Measurements from ENCODE around the gene MAFG.

Gene MAFG

GRCh38 chr17:81927653-81928543 is at the start of gene MAFG:
Gene MAFG (minus strand): TSS chr17:81927735. CDS start chr17:81923185, 4,550 bp downstream.
- Histone ChIP-seq H3K4me3 (peak within 1 kb of the TSS; percentile 71 to 97 (median 93)), H3K27ac (peak within 1 kb of the TSS; percentile 82 to 98 (median 93))

GRCh38 chr17:81976332-81977210 is 49.0 kb upstream of the MAFG start:
- Histone ChIP-seq H3K27ac (peak overlapping the region; percentile 69 to 98 (median 95)), H3K4me3 (peak overlapping the region; percentile 51 to 96 (median 80))

- no peak overlapping the region for H3K4me3 ChIP-seq
- H3K27ac ChIP-seq: no peak overlapping the region
These were observed 45.9 kb upstream of the MAFG start for GRCh38 chr17:81973432-81973831.

DNA sequence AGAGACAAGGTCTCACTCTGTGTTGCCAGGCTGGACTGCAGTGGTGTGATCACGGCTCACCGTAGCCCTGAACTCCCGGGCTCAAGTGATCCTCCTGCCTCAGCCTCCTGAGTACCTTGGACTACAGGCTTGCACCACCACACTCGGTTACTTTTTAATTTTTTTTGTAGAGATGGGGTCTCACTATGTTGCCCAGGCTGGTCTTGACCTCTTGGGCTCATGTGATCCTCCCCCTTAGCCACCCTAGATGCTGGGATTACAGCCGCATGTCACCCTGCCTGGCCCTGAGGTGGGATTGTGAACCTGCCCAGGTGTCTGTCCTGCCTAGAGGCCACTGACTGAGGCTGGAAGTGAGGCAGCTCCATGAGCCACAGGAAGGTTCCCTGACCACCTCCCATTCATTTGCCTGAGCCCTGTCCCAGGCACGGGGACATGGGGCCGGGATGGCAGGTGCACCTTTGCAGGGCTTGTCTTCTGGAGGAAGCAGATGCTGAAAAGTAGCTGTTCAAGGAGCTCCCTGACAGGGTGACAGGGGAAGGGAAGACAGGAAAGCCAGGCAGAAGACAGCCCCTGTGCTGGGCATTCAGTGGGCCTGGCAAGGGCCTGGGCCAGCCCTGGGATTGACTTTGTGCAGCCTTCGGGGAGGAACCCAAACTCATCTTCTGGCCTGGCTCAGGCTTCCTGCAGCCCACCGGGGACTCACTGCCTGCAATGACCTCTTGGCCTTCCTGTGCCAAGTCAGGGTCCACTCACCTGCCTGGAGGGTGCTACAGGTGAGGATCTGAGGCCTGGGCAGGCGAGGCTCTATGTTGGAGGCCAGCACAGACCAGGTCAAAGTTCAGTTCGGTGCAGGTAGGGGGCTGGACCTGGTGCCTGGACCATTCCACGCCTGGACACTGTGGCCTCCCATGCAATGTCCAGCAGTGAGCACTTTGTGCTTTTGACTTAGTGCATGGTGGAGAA is 41.6 kb upstream of the MAFG start:
- no peak overlapping the region for H3K4me3 ChIP-seq
- H3K27ac ChIP-seq: peak overlapping the region in 4 of 21 experiments; percentile 1 to 67 (median 60)

GRCh38 chr17:81968396-81968745 is 40.8 kb upstream of the MAFG start:
- Histone ChIP-seq H3K27ac (peak overlapping the region in 10 of 21 experiments; percentile 1 to 67 (median 51)), H3K4me3 (peak overlapping the region in 1 of 7 experiments; percentile 6)

GRCh38 chr17:81967533-81968395 is 40.2 kb upstream of the MAFG start:
- Histone ChIP-seq H3K4me3 (peak overlapping the region in 3 of 7 experiments; percentile 6 to 16 (median 9)), H3K27ac (peak overlapping the region in 15 of 21 experiments; percentile 4 to 68 (median 50))

DNA sequence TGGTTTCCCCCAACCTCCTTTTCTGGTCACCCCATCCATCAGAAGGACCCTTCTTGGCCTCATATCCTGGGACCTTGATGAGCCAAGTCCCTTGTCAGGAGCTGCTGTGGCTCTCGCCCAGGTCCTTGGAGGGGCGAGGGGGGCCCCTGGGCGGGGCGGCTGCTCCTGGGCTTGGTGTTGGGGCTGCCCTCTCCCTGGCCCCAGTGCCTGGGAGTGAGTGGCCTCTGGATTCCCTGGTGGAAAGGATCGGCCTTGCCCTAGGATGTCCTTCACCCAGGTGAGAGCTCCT is 39.7 kb upstream of the MAFG start:
- Histone ChIP-seq H3K27ac (peak overlapping the region in 14 of 21 experiments; percentile 4 to 68 (median 52)), H3K4me3 (peak overlapping the region in 1 of 7 experiments; percentile 6)

DNA sequence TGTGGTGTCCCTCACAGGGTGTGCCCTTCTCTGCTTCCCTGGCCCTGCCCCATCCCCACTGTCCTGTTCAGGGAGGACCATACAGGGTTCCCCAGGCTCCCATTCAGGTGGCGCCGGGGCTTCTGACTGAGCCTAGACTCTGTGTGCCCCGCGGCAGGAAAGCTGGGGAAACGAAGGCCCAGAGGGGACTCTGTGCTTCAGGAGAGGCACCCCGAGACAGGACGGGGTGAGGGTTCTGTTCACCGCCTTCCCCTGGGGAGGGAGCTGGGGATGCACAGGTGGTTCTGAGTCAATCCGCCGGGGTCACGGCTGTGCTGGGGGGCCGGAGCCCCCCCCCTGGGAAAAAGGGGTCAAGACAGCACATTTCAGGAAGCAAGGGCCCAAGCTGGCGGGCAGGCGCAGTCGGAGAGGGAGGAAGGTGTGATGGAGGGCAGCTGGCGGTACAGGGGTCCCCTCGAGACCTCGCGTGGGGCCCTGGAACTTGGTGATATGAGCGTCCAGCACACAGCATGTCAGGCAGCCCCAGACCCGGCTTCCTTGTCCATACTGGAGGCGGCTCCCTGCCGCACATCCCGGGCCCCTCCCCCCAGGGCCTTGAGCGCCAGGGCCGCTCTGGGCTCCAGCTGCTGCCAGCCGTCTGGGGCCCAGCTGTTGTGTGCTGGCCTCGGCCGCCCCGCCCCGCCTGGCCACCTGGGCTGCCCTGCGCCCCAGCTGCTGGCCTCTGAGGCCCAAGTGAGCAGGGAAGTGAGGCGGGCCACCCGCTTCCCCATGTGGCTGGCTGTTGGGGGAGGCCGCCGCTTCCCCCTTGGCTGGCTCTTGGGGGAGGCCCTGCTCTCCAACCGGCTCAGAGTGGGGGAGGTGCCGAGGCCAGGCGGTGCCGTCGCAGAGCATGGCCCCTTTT is 39.1 kb upstream of the MAFG start:
- peak overlapping the region in 12 of 21 experiments; percentile 4 to 68 (median 40) for H3K27ac ChIP-seq
- H3K4me3 ChIP-seq: no peak overlapping the region

DNA sequence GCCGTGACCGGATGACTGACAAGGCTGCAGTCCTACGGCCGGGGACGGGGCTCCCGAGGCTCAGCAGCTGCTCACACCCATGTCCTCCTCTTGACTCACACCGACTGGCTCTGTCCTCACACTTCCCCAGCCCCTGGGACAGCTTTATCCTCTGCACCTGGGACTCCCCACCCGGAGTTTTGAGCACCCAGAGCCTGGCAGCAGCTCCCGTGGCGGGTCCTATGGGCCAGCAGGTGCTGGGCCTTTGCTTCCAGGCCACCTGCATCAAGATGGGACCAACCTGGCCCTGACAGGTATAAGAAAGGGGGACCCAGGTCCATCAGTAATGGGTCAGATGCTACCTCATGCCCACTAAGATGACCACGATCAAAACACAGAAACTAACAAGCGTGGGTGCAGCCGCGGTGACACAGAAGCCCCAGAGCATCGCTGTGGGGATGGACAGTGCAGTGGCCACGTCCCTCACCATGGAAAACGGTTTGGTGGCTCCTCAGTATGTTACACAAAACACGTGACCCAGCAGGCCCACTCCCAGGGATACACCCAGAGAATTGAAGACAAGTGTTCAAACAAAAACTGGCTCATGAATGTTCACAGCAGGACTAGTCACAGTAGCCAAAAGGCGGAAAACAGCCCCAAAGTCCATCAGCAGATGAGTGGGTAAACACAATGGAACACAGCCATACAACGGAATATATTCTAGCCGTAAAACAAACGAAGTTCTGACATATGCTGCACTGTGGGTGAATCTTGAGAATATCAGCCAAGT is 36.7 kb upstream of the MAFG start:
- Histone ChIP-seq H3K27ac (no peak overlapping the region), H3K4me3 (no peak overlapping the region)

- Histone ChIP-seq H3K4me3 (no peak overlapping the region), H3K27ac (no peak overlapping the region)
These were observed 35.2 kb upstream of the MAFG start for GRCh38 chr17:81962499-81963441.

GRCh38 chr17:81961521-81962498 is 34.3 kb upstream of the MAFG start:
- Histone ChIP-seq H3K4me3 (no peak overlapping the region), H3K27ac (no peak overlapping the region)

DNA sequence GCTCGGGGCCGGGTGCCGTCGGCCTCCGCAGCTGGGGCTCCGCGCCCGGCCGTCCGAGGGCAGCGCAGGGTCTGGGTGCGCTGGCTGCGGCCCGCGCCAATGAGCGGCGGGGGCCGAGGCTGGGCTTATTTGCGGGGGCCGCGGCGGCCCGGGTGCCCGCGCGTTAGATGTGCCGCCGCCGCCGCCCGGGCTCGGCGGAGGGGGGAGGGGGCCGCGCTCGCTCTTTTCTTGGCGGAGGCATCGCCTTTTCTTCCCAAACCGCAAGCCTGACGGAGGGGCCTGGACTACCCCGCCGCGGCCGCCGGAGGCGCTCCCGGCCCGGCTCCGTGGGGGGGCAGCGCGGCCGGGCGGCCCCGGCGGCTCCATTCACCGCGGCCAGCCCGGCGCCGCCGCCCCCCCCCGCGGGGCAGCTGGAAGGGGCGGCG is 33.6 kb upstream of the MAFG start, which contains the start of gene NOTUM:
Gene NOTUM, minus strand, starts transcription at position 101 of the 425 bp plus-strand sequence. CDS start 278 bp downstream, outside the sequence.
- H3K4me3 ChIP-seq: peak within 1 kb of the TSS; percentile 25 to 44 (median 32)
- H3K27ac ChIP-seq: no peak within 1 kb of the TSS

DNA sequence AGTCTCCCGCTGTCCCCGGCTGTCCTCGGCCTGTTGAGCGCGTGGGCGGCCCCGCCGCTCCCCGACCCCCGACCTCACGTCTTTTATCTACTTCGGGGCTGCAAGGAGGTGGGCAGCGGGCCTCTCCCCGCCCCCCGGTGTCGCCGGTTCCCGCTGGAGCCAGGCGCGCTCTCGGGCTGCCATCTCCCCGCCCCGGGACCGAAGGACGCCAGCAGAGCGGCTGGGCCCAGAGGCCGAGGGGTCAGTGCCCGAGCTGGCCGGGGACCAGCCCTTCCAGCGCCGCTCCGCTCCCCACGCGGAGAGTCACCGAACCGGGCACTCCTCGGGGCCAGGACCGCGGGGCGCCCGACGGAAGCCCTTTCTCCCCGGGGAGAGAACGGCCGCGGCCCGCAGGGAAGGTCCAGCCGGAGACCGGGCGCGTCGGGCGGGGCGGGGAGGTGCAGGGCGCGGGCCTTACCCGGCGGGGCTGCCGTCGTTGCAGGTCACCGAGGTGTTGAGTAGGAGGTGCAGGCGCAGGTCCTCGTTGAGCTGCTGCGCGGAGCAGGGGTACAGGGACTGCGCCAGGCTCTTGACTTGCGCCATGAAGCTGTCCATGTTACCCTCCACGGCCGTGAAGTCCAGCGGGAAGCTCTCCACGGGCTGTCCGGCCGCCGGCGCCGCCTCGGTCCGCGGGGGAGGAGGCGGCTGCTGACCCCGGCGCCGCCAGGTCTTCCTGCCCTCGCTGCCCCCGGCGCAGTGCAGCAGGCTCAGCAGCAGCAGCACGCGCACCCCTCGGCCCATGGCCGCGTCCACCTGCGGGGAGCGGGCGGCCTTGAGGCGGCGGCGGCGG is 32.8 kb upstream of the MAFG start:
- H3K27ac ChIP-seq: no peak overlapping the region
- H3K4me3 ChIP-seq: peak overlapping the region; percentile 25 to 44 (median 32)
